Measurements from ENCODE around the gene SNRPA.

- TF ChIP-seq, protein P1, sequence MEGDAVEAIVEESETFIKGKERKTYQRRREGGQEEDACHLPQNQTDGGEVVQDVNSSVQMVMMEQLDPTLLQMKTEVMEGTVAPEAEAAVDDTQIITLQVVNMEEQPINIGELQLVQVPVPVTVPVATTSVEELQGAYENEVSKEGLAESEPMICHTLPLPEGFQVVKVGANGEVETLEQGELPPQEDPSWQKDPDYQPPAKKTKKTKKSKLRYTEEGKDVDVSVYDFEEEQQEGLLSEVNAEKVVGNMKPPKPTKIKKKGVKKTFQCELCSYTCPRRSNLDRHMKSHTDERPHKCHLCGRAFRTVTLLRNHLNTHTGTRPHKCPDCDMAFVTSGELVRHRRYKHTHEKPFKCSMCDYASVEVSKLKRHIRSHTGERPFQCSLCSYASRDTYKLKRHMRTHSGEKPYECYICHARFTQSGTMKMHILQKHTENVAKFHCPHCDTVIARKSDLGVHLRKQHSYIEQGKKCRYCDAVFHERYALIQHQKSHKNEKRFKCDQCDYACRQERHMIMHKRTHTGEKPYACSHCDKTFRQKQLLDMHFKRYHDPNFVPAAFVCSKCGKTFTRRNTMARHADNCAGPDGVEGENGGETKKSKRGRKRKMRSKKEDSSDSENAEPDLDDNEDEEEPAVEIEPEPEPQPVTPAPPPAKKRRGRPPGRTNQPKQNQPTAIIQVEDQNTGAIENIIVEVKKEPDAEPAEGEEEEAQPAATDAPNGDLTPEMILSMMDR (IDR thresholded peaks at IDR 0.05) = no peak
- TF ChIP-seq NFIC (IDR thresholded peaks at IDR 0.05; ENCODE audit: borderline replicate concordance) (no peak), RCOR1 (IDR thresholded peaks at IDR 0.05; ENCODE audit: low read length) (no peak), EZH2phosphoT487 (IDR thresholded peaks at IDR 0.05; ENCODE audit: borderline replicate concordance, low read depth) (no peak), GABPA (IDR thresholded peaks at IDR 0.05; ENCODE audit: low read depth) (no peak), POLR2AphosphoS5 (IDR thresholded peaks at IDR 0.05; ENCODE audit: low read depth, low read length) (no peak), MAX (IDR thresholded peaks at IDR 0.05; ENCODE audit: low read depth) (no peak), SMC3 (IDR thresholded peaks at IDR 0.05; ENCODE audit: low read depth, low read length) (no peak), YY1 (IDR thresholded peaks at IDR 0.05; ENCODE audit: low read depth) (no peak), JUND (IDR thresholded peaks at IDR 0.05) (no peak), RXRA (IDR thresholded peaks at IDR 0.05; ENCODE audit: borderline replicate concordance, low read depth) (no peak), TAF1 (IDR thresholded peaks at IDR 0.05; ENCODE audit: borderline replicate concordance, low read depth, low read length) (no peak), RAD21 (IDR thresholded peaks at IDR 0.05; ENCODE audit: low read length) (no peak)
- TF ChIP-seq, protein P2, sequence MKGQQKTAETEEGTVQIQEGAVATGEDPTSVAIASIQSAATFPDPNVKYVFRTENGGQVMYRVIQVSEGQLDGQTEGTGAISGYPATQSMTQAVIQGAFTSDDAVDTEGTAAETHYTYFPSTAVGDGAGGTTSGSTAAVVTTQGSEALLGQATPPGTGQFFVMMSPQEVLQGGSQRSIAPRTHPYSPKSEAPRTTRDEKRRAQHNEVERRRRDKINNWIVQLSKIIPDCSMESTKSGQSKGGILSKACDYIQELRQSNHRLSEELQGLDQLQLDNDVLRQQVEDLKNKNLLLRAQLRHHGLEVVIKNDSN (IDR thresholded peaks at IDR 0.05; ENCODE audit: borderline replicate concordance, low read depth) = no peak
These were observed 57.5 kb downstream of the SNRPA start for GRCh38 chr19:40808497-40808896.
